ENCODE data around the gene MYLK.

DNA sequence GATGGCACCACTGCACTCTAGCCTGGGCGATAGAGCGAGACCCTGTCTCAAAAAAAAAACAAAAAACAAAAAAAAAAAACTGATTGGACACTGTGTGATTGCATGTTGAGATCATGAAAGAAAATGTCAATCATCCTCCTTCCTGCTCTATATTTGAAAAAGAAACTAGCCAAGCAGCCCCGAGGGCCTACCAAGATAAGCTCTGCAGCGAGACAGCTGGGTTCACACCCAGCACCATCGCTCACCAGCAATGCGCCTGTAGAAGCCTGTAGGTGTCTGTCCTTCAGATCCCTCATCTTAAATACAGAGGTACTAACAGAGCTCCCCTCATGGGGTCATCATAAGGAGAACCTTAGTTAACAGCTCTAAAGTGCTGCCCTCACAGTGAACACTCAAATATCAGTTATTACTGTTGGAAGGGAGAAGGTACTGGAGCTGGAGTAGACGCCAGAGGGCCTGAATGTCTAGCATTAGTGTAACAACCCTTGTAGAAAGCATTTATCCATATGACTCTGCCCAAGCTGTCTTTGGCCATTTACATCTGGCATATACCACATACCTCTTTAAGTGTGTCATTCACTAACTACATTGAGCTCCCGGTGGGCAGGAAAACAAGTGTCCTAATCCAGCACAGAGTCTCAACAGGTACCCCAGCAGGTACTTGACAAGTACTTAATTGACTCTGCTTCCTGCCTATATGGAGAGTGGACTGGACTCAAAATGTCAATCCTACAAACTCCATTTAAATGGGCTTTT, 22.9 kb downstream of the MYLK start:
- no peak for TF ChIP-seq EP300 (IDR thresholded peaks at IDR 0.05)
- no peak for TF ChIP-seq CTCF (IDR thresholded peaks at IDR 0.05)

Data from stomach (tissue), 4 donors.